Esophagus squamous epithelium (tissue), 4 donors: ENCODE data around the gene KDM6B.

ENCODE experiments used
- POLR2A ChIP-seq, 4 donors: fragments of 450-650 bp; IDR thresholded peaks; one replicate each; pipeline ENCODE4 v1.6.1; 2017; ENCODE audit warnings: antibody characterized with exemption in 4 of 4, mild to moderate bottlenecking in 4 of 4, moderate library complexity in 3 of 4
- TF ChIP-seq, protein P1 (sequence below), 6 experiments: fragments of 450-650 bp in 4 of 6; fragments of 200-600 bp in 2 of 6; sonication (generic) in 2 of 6; IDR thresholded peaks; one replicate each; pipeline ENCODE4 v1.5.1; 2016 to 2019; ENCODE audit warnings: antibody characterized with exemption in 6 of 6, mild to moderate bottlenecking in 4 of 6, moderate library complexity in 4 of 6

DNA sequence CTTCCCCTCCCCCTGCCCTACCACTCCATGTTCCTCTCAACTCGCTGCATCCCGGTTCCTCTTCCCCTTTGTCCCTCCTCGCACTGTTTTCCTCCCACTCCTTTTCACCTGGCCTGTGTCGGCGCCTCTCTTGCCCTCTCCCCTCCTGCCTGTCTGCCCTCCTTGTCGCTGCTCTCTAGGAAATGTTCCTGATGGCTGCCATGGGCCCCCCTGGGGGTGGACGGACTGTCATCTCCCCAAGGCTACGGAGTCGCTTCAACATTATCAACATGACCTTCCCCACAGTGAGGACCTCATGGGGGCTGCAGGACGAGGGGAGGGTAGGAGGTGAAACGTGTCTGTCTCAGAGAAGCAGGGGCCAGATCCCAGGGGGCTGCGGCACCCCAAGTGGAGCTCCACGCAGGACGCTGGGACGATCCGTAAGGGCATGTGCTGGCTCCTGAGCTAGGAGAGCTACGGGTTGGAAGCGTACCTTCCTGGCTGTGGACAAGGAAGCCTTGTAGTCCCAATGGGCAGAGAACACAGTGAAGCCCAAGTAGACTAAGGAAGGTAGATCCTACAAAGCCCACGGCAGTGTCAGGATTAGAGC is 39.8 kb upstream of the KDM6B start:
- TF ChIP-seq, protein P1, sequence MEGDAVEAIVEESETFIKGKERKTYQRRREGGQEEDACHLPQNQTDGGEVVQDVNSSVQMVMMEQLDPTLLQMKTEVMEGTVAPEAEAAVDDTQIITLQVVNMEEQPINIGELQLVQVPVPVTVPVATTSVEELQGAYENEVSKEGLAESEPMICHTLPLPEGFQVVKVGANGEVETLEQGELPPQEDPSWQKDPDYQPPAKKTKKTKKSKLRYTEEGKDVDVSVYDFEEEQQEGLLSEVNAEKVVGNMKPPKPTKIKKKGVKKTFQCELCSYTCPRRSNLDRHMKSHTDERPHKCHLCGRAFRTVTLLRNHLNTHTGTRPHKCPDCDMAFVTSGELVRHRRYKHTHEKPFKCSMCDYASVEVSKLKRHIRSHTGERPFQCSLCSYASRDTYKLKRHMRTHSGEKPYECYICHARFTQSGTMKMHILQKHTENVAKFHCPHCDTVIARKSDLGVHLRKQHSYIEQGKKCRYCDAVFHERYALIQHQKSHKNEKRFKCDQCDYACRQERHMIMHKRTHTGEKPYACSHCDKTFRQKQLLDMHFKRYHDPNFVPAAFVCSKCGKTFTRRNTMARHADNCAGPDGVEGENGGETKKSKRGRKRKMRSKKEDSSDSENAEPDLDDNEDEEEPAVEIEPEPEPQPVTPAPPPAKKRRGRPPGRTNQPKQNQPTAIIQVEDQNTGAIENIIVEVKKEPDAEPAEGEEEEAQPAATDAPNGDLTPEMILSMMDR (IDR thresholded peaks at IDR 0.05) = no peak
- TF ChIP-seq POLR2A (IDR thresholded peaks at IDR 0.05) = no peak
